Esophagus squamous epithelium (tissue), 5 donors: Measurements from ENCODE around the gene KRTAP9-2. TPM values are rescaled to one million over a fixed set of nuclear protein-coding genes. Genes with fewer than 3 reads are reported as not detected.

Experiments used
- DNase-seq: peaks from one replicate; lab custom pipeline; 2025; lab: John Stamatoyannopoulos, UW
- H3K27ac ChIP-seq, 4 donors: fragments of 200-600 bp; sonication (generic); one replicate each; pipeline ENCODE4 v1.5.1; 2016 to 2019; ENCODE audit warnings: mild to moderate bottlenecking in 1 of 4
- H3K27me3 ChIP-seq, 4 donors: fragments of 200-600 bp; sonication (generic); 1 replicate in 3 of 4; 2 replicates in 1 of 4; pipeline versions ENCODE4 v1.5.1 to v1.6.0; 2017 to 2021; ENCODE audit warnings: antibody characterized with exemption in 1 of 4
- H3K36me3 ChIP-seq, 3 donors: fragments of 200-600 bp; sonication (generic); one replicate each; pipeline ENCODE4 v1.5.1; 2016 to 2019
- H3K4me1 ChIP-seq, 3 donors: fragments of 200-600 bp; sonication (generic); one replicate each; pipeline ENCODE4 v1.5.1; 2017 to 2019
- H3K4me3 ChIP-seq, 4 donors: fragments of 200-600 bp; sonication (generic); 1 replicate in 3 of 4; 2 replicates in 1 of 4; pipeline ENCODE4 v1.5.1; 2016 to 2019; ENCODE audit warnings: mild to moderate bottlenecking in 2 of 4, moderate library complexity in 1 of 4
- H3K9me3 ChIP-seq, 3 donors: fragments of 200-600 bp; sonication (generic); one replicate each; pipeline ENCODE4 v1.5.1; 2016 to 2019
- CTCF ChIP-seq, 6 experiments: fragments of 450-650 bp in 4 of 6; fragments of 200-600 bp in 2 of 6; sonication (generic) in 2 of 6; IDR thresholded peaks; one replicate each; pipeline ENCODE4 v1.5.1; 2016 to 2019; ENCODE audit warnings: antibody characterized with exemption in 6 of 6, mild to moderate bottlenecking in 4 of 6, moderate library complexity in 4 of 6
- POLR2A ChIP-seq, 4 donors: fragments of 450-650 bp; IDR thresholded peaks; one replicate each; pipeline ENCODE4 v1.6.1; 2017; ENCODE audit warnings: antibody characterized with exemption in 4 of 4, mild to moderate bottlenecking in 4 of 4, moderate library complexity in 3 of 4
- WGBS, 2 donors: methylation state at CpG; one replicate each; pipeline ENCODE4 v1.1.5; 2018; 5-methylcytosine and 5-hydroxymethylcytosine counted together
- intact Hi-C: fragments of 100-400 bp; cut with DNase I; formaldehyde crosslinking; loops from one replicate; pipeline ENCODE4 v1.15.0; 2022
- total RNA-seq, 4 donors: library from RNA; depleted of rRNA; stranded (reverse); fragments of >200 nt; gene quantifications; one replicate each; pipeline ENCODE4 v1.1.0, GENCODE V29; 2016
- donor health status: DM: yes; HTN: yes; CAD: no.

KRTAP9-2 gene
- total RNA-seq, 4 donors from 2014 or later = not detected

DNA sequence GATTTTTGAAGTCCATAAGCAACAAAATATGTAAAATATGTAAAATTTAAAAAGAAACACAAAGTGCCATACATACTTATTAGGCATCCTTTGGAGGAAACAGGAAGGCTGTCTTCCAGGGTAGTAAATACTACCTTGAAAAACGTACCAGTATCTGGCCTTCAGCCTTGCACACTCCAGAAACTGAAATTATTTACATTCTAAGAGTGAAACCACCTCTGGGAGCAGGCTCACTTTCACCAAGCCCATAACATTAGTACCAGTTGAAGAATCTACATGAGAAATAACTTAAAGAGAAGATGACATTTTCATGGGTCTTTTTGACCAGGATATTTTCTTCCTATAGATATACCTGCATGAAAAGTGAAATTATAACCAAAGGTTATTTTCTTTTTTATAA is 30.4 kb upstream of the KRTAP9-2 start:
- no peaks in the 10 kb centered on the region for H3K4me1 ChIP-seq
- WGBS, 2 donors = 22 to 63% methylated on average over 1 of the region's 1 CpG
- H3K27me3 ChIP-seq = no peaks in the 10 kb centered on the region
- DNase-seq = no peak
- no peak overlapping the region for H3K4me3 ChIP-seq
- intact Hi-C loops = no loop called here
- no peak overlapping the region for H3K27ac ChIP-seq
- no peaks in the 10 kb centered on the region for H3K9me3 ChIP-seq
- H3K36me3 ChIP-seq = no peaks in the 10 kb centered on the region
- TF ChIP-seq POLR2A (IDR thresholded peaks at IDR 0.05) (no peak), CTCF (IDR thresholded peaks at IDR 0.05) (no peak)

DNA sequence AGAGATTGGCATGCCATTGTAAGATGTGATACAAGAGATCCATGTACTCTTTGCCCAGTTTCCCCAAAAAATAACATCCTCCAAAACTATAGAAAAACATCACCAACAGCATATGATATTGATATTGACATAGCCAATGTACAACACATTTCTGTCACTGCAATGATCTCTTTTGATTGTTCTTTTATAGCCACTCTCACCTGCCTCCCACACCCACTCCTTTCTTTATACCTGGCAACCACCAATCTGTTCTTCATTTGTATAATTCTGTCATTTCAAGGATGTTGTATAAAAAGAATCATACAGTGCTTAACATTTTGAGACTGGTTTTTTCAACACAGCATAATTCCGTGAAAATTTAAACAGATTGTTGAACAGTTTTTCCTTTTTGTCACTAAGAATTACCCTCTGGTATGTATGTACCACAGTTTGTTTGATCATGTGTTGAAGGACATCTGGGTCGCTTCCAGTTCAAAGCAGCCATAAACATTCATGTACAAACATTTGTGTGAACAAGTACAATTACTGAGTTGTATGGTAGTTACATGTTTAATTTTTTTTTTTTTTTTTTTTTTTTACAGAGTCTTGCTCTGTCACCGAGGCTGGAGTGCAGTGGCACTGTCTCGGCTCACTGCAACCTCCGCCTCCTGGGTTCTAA is 26.9 kb upstream of the KRTAP9-2 start:
- intact Hi-C loops = no loop called here
- H3K4me1 ChIP-seq = no peaks in the 10 kb centered on the region
- no peaks in the 10 kb centered on the region for H3K9me3 ChIP-seq
- no peaks in the 10 kb centered on the region for H3K36me3 ChIP-seq
- H3K27me3 ChIP-seq = no peaks in the 10 kb centered on the region
- 42 to 62% methylated on average over 3 to 5 of the region's 5 CpGs for WGBS, 2 donors
- H3K4me3 ChIP-seq = no peak overlapping the region
- H3K27ac ChIP-seq = no peak overlapping the region
- DNase-seq = no peak
- no peak for TF ChIP-seq POLR2A (IDR thresholded peaks at IDR 0.05)
- TF ChIP-seq CTCF (IDR thresholded peaks at IDR 0.05) = no peak

DNA sequence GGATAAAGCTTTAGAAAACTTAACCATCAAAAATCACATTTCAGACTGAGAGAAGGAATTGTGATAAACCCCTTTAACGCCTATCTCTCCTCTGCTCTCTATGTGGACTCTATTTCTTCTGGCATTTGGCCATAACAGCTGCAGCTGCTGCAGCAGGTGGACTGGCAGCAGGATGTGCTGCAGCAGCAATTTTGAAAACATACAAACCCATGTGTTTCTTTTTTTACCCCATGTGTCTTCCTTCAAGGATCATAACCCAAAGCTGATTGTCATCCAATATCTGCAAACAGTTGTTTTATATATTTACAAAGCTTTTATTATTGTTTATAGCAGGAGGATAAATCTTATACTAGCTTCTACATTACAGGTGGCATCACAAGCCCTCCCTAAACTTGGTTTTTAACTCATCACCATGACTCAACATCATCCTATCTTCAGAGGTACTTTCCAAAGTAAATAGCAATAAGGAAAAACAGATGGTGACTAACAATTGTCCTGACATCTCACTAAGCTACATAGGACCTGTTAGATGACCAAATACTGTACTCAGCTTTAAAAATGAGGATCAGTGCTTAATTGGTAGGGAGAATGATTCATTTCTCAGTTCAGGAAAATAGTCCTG is 14.5 kb upstream of the KRTAP9-2 start:
- TF ChIP-seq CTCF (IDR thresholded peaks at IDR 0.05) = no peak
- TF ChIP-seq POLR2A (IDR thresholded peaks at IDR 0.05) = no peak
- Histone ChIP-seq H3K4me1 (peaks cover 0 to 9% (median 0%) of the 10 kb centered on the region in 3 donors), H3K4me3 (no peak overlapping the region), H3K27ac (no peak overlapping the region), H3K36me3 (no peaks in the 10 kb centered on the region), H3K9me3 (no peaks in the 10 kb centered on the region), H3K27me3 (peaks cover 0 to 28% (median 0%) of the 10 kb centered on the region in 4 donors)
- 43 to 55% methylated on average over 1 of the region's 1 CpG for WGBS, 2 donors
- DNase-seq = no peak
- intact Hi-C loops = no loop called here

- intact Hi-C loops = no loop called here
- 62 to 76% methylated on average over 6 to 7 of the region's 7 CpGs for WGBS, 2 donors
Measured at GRCh38 chr17:41212524-41213169, 13.8 kb upstream of the KRTAP9-2 start.

More at GRCh38 chr17:41212524-41213169, 13.8 kb upstream of the KRTAP9-2 start:
- Histone ChIP-seq H3K4me3 (no peak overlapping the region), H3K9me3 (no peaks in the 10 kb centered on the region), H3K4me1 (peaks cover 0 to 9% (median 0%) of the 10 kb centered on the region in 3 donors), H3K36me3 (no peaks in the 10 kb centered on the region), H3K27ac (no peak overlapping the region), H3K27me3 (peaks cover 0 to 28% (median 0%) of the 10 kb centered on the region in 4 donors)
- TF ChIP-seq POLR2A (IDR thresholded peaks at IDR 0.05) (no peak), CTCF (IDR thresholded peaks at IDR 0.05) (no peak)
- no peak for DNase-seq
